Measurements from ENCODE around the gene RABEPK.
A peak's percentile ranks its signal among the peaks of the same experiment; 100 is the strongest.

Gene RABEPK

GRCh38 chr9:125268394-125269013, 68.2 kb downstream of the RABEPK start:
- DNase-seq (no peak), ATAC-seq (replicated peaks) (no peak)
- peaks cover 22 to 40% of the 10 kb centered on the region in 2 donors for H3K4me1 Mint-ChIP-seq (ENCODE audit: low read depth in 2 of 2)
- no peaks in the 10 kb centered on the region for H3K27me3 Mint-ChIP-seq
- H3K4me3 Mint-ChIP-seq, result no peak overlapping the region
- no peaks in the 10 kb centered on the region for H3K9me3 Mint-ChIP-seq
- H3K36me3 Mint-ChIP-seq (ENCODE audit: insufficient read depth), result peaks cover 46% of the 10 kb centered on the region
- H3K27ac Mint-ChIP-seq, result peak overlapping the region; percentile 35 to 52

GRCh38 chr9:125269014-125269397, 68.7 kb downstream of the RABEPK start:
- Mint-ChIP-seq H3K27ac (no peak overlapping the region), H3K9me3 (no peaks in the 10 kb centered on the region), H3K36me3 (ENCODE audit: insufficient read depth) (peaks cover 47% of the 10 kb centered on the region), H3K4me3 (no peak overlapping the region), H3K4me1 (ENCODE audit: low read depth in 2 of 2) (peaks cover 17 to 36% of the 10 kb centered on the region in 2 donors), H3K27me3 (no peaks in the 10 kb centered on the region)
- ATAC-seq (replicated peaks) (no peak), DNase-seq (no peak)

GRCh38 chr9:125271081-125271480, 70.7 kb downstream of the RABEPK start:
- H3K4me3 Mint-ChIP-seq, result no peak overlapping the region
- no peaks in the 10 kb centered on the region for H3K9me3 Mint-ChIP-seq
- DNase-seq (no peak), ATAC-seq (replicated peaks) (no peak)
- no peaks in the 10 kb centered on the region for H3K27me3 Mint-ChIP-seq
- H3K4me1 Mint-ChIP-seq (ENCODE audit: low read depth in 2 of 2), result peaks cover 11 to 27% of the 10 kb centered on the region in 2 donors
- H3K27ac Mint-ChIP-seq, result no peak overlapping the region
- H3K36me3 Mint-ChIP-seq (ENCODE audit: insufficient read depth), result peaks cover 48% of the 10 kb centered on the region

GRCh38 chr9:125272697-125273096, 72.4 kb downstream of the RABEPK start:
- Mint-ChIP-seq H3K4me1 (ENCODE audit: low read depth in 2 of 2) (peaks cover 11 to 26% of the 10 kb centered on the region in 2 donors), H3K27ac (peak overlapping the region in 1 of 2 donors; percentile 32), H3K4me3 (no peak overlapping the region), H3K27me3 (no peaks in the 10 kb centered on the region), H3K36me3 (ENCODE audit: insufficient read depth) (peaks cover 37% of the 10 kb centered on the region), H3K9me3 (no peaks in the 10 kb centered on the region)
- ATAC-seq (replicated peaks) (no peak), DNase-seq (no peak)

GRCh38 chr9:125276771-125277170, 76.4 kb downstream of the RABEPK start:
- Mint-ChIP-seq H3K4me3 (no peak overlapping the region), H3K36me3 (ENCODE audit: insufficient read depth) (peaks cover 39% of the 10 kb centered on the region), H3K4me1 (ENCODE audit: low read depth in 2 of 2) (peaks cover 7 to 20% of the 10 kb centered on the region in 2 donors), H3K27ac (no peak overlapping the region), H3K9me3 (no peaks in the 10 kb centered on the region), H3K27me3 (no peaks in the 10 kb centered on the region)
- ATAC-seq (replicated peaks), result no peak
- no peak for DNase-seq

- no peak overlapping the region for H3K27ac Mint-ChIP-seq
- H3K9me3 Mint-ChIP-seq, result no peaks in the 10 kb centered on the region
- no peaks in the 10 kb centered on the region for H3K27me3 Mint-ChIP-seq
- no peak overlapping the region for H3K4me3 Mint-ChIP-seq
- ATAC-seq (replicated peaks) (no peak), DNase-seq (no peak)
- H3K4me1 Mint-ChIP-seq (ENCODE audit: low read depth in 2 of 2), result peaks cover 8 to 20% of the 10 kb centered on the region in 2 donors
- peaks cover 32% of the 10 kb centered on the region for H3K36me3 Mint-ChIP-seq (ENCODE audit: insufficient read depth)
These were observed 77.1 kb downstream of the RABEPK start for GRCh38 chr9:125277411-125277810.

GRCh38 chr9:125280945-125281344, 80.6 kb downstream of the RABEPK start:
- Mint-ChIP-seq H3K4me3 (no peak overlapping the region), H3K27me3 (no peaks in the 10 kb centered on the region), H3K4me1 (ENCODE audit: low read depth in 2 of 2) (peaks cover 6 to 19% of the 10 kb centered on the region in 2 donors), H3K27ac (no peak overlapping the region), H3K36me3 (ENCODE audit: insufficient read depth) (peaks cover 20% of the 10 kb centered on the region), H3K9me3 (no peaks in the 10 kb centered on the region)
- ATAC-seq (replicated peaks) (no peak), DNase-seq (no peak)
